ENCODE measurements around the gene ESPN.
"Not testable (repeated sequence)": the region's sequence is repeated elsewhere in the genome, so short reads cannot be mapped to it uniquely, and the experiment has no call there.

The ESPN gene

GRCh38 chr1:6444377-6444776 lies 19.8 kb downstream of the ESPN start:
- peaks cover 15 to 54% of the 10 kb centered on the region in 2 donors for H3K27me3 ChIP-seq (ENCODE audit: control insufficient read depth in 1 of 2, insufficient read depth in 2 of 2, low read length in 2 of 2)

GRCh38 chr1:6445062-6445763 lies 20.6 kb downstream of the ESPN start:
- H3K9ac ChIP-seq (ENCODE audit: low read length) = no peak overlapping the region
- no peak overlapping the region for H3K4me3 ChIP-seq (ENCODE audit: low read depth in 1 of 2, low read length in 2 of 2)
- no peaks in the 10 kb centered on the region for H3K36me3 ChIP-seq (ENCODE audit: insufficient read depth, low read length)
- no peak overlapping the region for H3K27ac ChIP-seq (ENCODE audit: low read depth, low read length)
- no peaks in the 10 kb centered on the region for H3K9me3 ChIP-seq (ENCODE audit: low read length)
- peaks cover 23 to 54% of the 10 kb centered on the region in 2 donors for H3K27me3 ChIP-seq (ENCODE audit: control insufficient read depth in 1 of 2, insufficient read depth in 2 of 2, low read length in 2 of 2)
- no peaks in the 10 kb centered on the region for H3K4me1 ChIP-seq (ENCODE audit: insufficient read depth, low read length)

More at GRCh38 chr1:6444377-6444776, 19.8 kb downstream of the ESPN start:
- Histone ChIP-seq H3K27ac (ENCODE audit: low read depth, low read length) (no peak overlapping the region), H3K4me1 (ENCODE audit: insufficient read depth, low read length) (no peaks in the 10 kb centered on the region), H3K9me3 (ENCODE audit: low read length) (no peaks in the 10 kb centered on the region), H3K9ac (ENCODE audit: low read length) (no peak overlapping the region), H3K36me3 (ENCODE audit: insufficient read depth, low read length) (no peaks in the 10 kb centered on the region), H3K4me3 (ENCODE audit: low read depth in 1 of 2, low read length in 2 of 2) (no peak overlapping the region)

GRCh38 chr1:6445929-6446328 lies 21.4 kb downstream of the ESPN start:
- not testable (repeated sequence) for H3K4me3 ChIP-seq (ENCODE audit: low read depth in 1 of 2, low read length in 2 of 2); H3K9ac ChIP-seq (ENCODE audit: low read length); H3K9me3 ChIP-seq (ENCODE audit: low read length); H3K36me3 ChIP-seq (ENCODE audit: insufficient read depth, low read length); H3K4me1 ChIP-seq (ENCODE audit: insufficient read depth, low read length); H3K27ac ChIP-seq (ENCODE audit: low read depth, low read length)
- peaks cover 24 to 57% of the 10 kb centered on the region in 2 donors for H3K27me3 ChIP-seq (ENCODE audit: control insufficient read depth in 1 of 2, insufficient read depth in 2 of 2, low read length in 2 of 2)

DNA sequence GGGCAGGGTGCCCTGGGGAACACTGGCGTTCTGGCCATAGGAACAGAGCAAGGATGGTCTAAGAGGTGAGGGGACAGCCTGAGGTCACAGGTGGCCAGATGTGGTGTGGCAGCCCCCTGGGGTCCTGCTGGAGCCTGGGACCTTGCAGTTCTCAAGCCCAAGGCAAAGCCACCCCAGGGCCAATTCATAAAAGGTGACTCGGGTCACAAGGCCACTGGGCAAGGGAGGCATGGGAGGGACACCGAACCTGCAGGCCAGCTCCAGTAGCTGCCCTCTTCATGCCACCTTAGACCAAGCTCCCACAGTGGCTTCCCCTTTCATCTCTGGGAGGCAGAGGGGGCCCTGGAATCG lies 22.1 kb downstream of the ESPN start:
- peaks cover 18 to 58% of the 10 kb centered on the region in 2 donors for H3K27me3 ChIP-seq (ENCODE audit: control insufficient read depth in 1 of 2, insufficient read depth in 2 of 2, low read length in 2 of 2)
- no peaks in the 10 kb centered on the region for H3K9me3 ChIP-seq (ENCODE audit: low read length)
- no peak overlapping the region for H3K4me3 ChIP-seq (ENCODE audit: low read depth in 1 of 2, low read length in 2 of 2)
- no peak overlapping the region for H3K9ac ChIP-seq (ENCODE audit: low read length)
- H3K27ac ChIP-seq (ENCODE audit: low read depth, low read length) = no peak overlapping the region
- no peaks in the 10 kb centered on the region for H3K36me3 ChIP-seq (ENCODE audit: insufficient read depth, low read length)
- H3K4me1 ChIP-seq (ENCODE audit: insufficient read depth, low read length) = no peaks in the 10 kb centered on the region

- H3K36me3 ChIP-seq (ENCODE audit: insufficient read depth, low read length) = no peaks in the 10 kb centered on the region
- H3K4me1 ChIP-seq (ENCODE audit: insufficient read depth, low read length) = no peaks in the 10 kb centered on the region
- no peak overlapping the region for H3K27ac ChIP-seq (ENCODE audit: low read depth, low read length)
- H3K9me3 ChIP-seq (ENCODE audit: low read length) = no peaks in the 10 kb centered on the region
- no peak overlapping the region for H3K9ac ChIP-seq (ENCODE audit: low read length)
- H3K4me3 ChIP-seq (ENCODE audit: low read depth in 1 of 2, low read length in 2 of 2) = no peak overlapping the region
- peaks cover 18 to 59% of the 10 kb centered on the region in 2 donors for H3K27me3 ChIP-seq (ENCODE audit: control insufficient read depth in 1 of 2, insufficient read depth in 2 of 2, low read length in 2 of 2)
Observed at GRCh38 chr1:6447016-6447817, 22.6 kb downstream of the ESPN start.

DNA sequence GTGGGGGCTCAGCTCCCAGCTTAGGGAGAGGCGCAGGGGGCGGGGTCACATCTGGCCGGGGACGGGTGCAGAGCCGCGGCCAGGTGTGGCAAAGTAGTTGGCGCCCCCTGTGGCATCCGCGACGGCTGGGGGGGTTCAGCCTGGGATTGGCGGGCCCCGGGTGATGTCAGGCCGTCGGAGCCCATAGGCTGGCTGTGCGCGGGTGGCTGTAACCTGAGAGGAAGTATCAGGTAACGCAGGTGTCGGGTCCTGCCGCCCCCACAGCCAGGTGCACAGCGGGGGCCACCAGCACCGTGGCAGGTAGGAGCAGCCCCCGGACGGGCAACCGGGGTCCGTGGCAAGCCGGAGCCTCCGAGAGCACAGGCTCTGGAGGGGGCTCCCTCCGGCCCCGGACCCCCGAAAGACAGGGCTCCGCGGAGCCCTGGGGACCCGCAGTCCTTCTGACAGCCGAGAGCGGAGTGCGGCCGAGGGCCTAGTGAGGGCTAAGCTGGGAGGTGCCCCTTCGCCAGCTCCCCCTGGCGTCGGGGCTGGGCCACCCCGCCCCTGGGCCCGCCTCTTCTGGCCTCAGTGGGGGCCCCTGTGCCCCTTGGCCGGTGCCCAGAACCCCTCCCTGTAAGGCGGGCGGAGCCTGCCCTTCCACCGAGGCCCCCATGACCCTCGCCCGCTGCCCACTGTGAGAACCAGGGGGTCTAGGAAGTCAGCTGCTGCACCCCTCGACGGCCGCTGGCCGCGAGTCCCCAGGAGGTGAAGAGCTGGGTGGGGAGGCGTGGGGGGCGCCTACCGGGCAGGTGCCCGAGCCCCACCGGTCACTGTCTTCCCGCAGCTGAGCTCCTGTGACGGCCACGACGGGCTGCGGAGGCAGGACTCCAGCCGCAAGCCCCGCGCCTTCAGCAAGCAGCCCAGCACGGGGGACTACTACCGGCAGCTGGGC lies 23.5 kb downstream of the ESPN start:
- Histone ChIP-seq H3K9ac (ENCODE audit: low read length) (no peak overlapping the region), H3K4me1 (ENCODE audit: insufficient read depth, low read length) (no peaks in the 10 kb centered on the region), H3K27ac (ENCODE audit: low read depth, low read length) (no peak overlapping the region), H3K4me3 (ENCODE audit: low read depth in 1 of 2, low read length in 2 of 2) (no peak overlapping the region), H3K36me3 (ENCODE audit: insufficient read depth, low read length) (no peaks in the 10 kb centered on the region), H3K9me3 (ENCODE audit: low read length) (no peaks in the 10 kb centered on the region), H3K27me3 (ENCODE audit: control insufficient read depth in 1 of 2, insufficient read depth in 2 of 2, low read length in 2 of 2) (peaks cover 18 to 62% of the 10 kb centered on the region in 2 donors)

DNA sequence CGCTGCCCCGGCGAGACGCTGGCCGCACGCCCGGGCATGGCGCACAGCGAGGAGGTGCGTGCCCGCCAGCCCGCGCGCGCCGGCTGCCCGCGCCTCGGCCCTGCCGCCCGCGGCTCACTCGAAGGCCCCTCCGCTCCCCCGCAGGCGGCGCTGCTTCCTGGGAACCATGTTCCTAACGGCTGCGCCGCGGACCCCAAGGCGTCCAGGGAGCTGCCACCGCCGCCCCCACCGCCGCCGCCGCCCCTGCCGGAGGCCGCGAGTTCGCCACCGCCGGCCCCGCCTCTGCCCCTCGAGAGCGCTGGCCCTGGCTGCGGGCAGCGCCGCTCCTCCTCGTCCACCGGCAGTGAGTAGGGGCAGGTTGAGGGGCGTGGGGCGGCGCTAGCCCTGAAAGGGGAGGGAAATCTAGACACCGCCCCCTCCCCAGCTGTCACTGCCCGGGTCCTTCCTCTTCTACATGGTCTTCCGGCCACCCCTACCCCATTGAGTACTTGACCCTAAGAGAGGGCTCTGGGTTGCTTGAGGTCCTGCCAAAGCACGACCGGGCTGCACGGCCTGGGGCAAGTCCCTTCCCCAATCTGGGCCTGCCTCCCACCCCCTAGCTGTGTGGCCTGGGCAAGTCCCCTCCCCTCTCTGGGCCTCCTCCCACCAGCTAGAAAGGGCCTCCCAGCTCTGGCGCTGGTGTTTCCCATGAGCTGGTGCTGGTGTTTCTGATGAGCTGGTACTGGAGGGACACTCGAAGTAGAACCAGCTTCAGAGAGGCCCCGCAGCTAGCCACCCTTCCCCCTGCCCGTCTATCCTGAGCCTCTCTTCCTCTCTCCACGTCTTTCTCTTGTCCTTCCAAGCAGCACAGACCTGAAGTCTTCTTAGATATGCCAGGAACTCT lies 24.4 kb downstream of the ESPN start:
- H3K36me3 ChIP-seq (ENCODE audit: insufficient read depth, low read length) = no peaks in the 10 kb centered on the region
- no peak overlapping the region for H3K27ac ChIP-seq (ENCODE audit: low read depth, low read length)
- H3K27me3 ChIP-seq (ENCODE audit: control insufficient read depth in 1 of 2, insufficient read depth in 2 of 2, low read length in 2 of 2) = peaks cover 18 to 62% of the 10 kb centered on the region in 2 donors
- no peak overlapping the region for H3K4me3 ChIP-seq (ENCODE audit: low read depth in 1 of 2, low read length in 2 of 2)
- H3K9me3 ChIP-seq (ENCODE audit: low read length) = no peaks in the 10 kb centered on the region
- H3K9ac ChIP-seq (ENCODE audit: low read length) = no peak overlapping the region
- H3K4me1 ChIP-seq (ENCODE audit: insufficient read depth, low read length) = no peaks in the 10 kb centered on the region

- H3K4me3 ChIP-seq (ENCODE audit: low read depth in 1 of 2, low read length in 2 of 2) = no peak overlapping the region
- H3K36me3 ChIP-seq (ENCODE audit: insufficient read depth, low read length) = no peaks in the 10 kb centered on the region
- H3K27ac ChIP-seq (ENCODE audit: low read depth, low read length) = no peak overlapping the region
- H3K4me1 ChIP-seq (ENCODE audit: insufficient read depth, low read length) = no peaks in the 10 kb centered on the region
- no peak overlapping the region for H3K9ac ChIP-seq (ENCODE audit: low read length)
- no peaks in the 10 kb centered on the region for H3K9me3 ChIP-seq (ENCODE audit: low read length)
- peaks cover 18 to 62% of the 10 kb centered on the region in 2 donors for H3K27me3 ChIP-seq (ENCODE audit: control insufficient read depth in 1 of 2, insufficient read depth in 2 of 2, low read length in 2 of 2)
Observed at GRCh38 chr1:6450005-6450450, 25.5 kb downstream of the ESPN start.

DNA sequence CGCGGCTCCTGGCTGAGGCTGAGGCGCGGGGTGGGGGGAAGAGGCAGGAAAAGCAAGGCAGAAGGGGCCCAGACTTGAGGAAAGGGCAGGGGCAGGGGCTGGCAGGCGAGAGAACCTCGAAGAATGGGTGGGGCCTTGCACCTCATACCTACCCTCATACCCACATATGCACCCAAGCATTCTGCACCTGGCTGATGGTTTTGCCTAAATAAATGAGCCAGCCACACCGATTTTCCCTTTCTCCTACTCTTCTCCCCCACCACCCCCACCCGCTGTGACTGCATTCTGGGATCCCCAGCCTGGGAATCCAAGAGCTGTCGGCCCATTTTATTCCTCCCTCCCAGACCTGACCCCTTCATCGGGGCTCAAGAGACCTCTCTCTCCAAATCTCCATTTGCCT lies 25.9 kb downstream of the ESPN start:
- not testable (repeated sequence) for H3K4me3 ChIP-seq (ENCODE audit: low read depth in 1 of 2, low read length in 2 of 2); H3K9me3 ChIP-seq (ENCODE audit: low read length); H3K9ac ChIP-seq (ENCODE audit: low read length); H3K27ac ChIP-seq (ENCODE audit: low read depth, low read length); H3K4me1 ChIP-seq (ENCODE audit: insufficient read depth, low read length); H3K36me3 ChIP-seq (ENCODE audit: insufficient read depth, low read length)
- peaks cover 18 to 64% of the 10 kb centered on the region in 2 donors for H3K27me3 ChIP-seq (ENCODE audit: control insufficient read depth in 1 of 2, insufficient read depth in 2 of 2, low read length in 2 of 2)

- Histone ChIP-seq H3K4me3 (ENCODE audit: low read depth in 1 of 2, low read length in 2 of 2) (no peak overlapping the region), H3K9me3 (ENCODE audit: low read length) (no peaks in the 10 kb centered on the region), H3K4me1 (ENCODE audit: insufficient read depth, low read length) (no peaks in the 10 kb centered on the region), H3K36me3 (ENCODE audit: insufficient read depth, low read length) (no peaks in the 10 kb centered on the region), H3K27me3 (ENCODE audit: control insufficient read depth in 1 of 2, insufficient read depth in 2 of 2, low read length in 2 of 2) (peaks cover 18 to 67% of the 10 kb centered on the region in 2 donors), H3K27ac (ENCODE audit: low read depth, low read length) (no peak overlapping the region), H3K9ac (ENCODE audit: low read length) (no peak overlapping the region)
Observed at GRCh38 chr1:6450943-6451373, 26.4 kb downstream of the ESPN start.
